GM18511 (cell line): ENCODE results near the gene CPNE4.

Experiments
- ATAC-seq: cut with Tn5 transposase; IDR thresholded peaks from one replicate; pipeline ENCODE4 v1.9.1; 2021; ENCODE audit warnings: mild to moderate bottlenecking, moderate library complexity; ENCODE audit not compliant: unreplicated experiment

Gene CPNE4

GRCh38 chr3:131744765-131745164, 290.0 kb downstream of the CPNE4 start:
- no peak for ATAC-seq

DNA sequence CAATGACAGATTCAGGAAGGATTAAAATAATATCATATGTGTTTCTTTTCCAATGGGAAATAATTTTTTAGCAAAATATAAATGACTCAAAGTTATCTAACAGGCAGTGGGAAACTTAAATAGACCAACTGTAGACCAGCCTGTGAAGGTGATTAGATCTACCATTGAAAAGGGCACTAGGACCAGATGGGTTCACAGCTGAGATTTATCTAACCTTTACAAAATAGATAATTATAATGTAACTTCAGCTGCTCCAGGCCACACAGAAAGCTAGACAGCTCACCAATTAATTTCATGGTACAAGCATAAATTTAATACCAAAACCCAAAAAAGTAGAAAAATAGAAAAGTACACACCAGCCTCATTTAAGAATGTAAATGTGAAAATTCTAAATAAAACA, 291.7 kb downstream of the CPNE4 start:
- ATAC-seq, result no peak

DNA sequence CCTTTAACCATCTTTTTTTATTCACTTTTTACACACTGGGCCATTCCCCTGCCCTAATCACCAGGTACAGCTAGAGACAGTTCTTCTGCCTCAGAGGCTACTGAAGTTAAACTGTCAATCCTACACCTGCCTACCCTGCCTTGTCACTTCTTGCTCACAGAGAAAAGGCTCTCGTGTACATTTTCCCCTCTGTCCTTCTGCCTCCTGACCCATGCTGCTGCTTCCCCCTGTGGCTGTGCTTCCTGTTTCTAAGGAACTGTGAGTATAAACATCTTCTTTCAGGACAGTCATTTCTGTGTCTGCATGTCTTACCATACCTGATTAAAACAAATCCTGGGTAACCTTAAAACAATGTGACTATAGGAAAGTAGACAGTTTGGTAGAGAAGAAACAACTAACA, 295.6 kb downstream of the CPNE4 start:
- ATAC-seq, result no peak

GRCh38 chr3:131738095-131738494, 296.7 kb downstream of the CPNE4 start:
- no peak for ATAC-seq

- no peak for ATAC-seq
Observed at GRCh38 chr3:131735544-131735943, 299.3 kb downstream of the CPNE4 start.

- ATAC-seq, result no peak
Observed at GRCh38 chr3:131735116-131735515, 299.7 kb downstream of the CPNE4 start.

- no peak for ATAC-seq
Observed at GRCh38 chr3:131733086-131733841, 301.6 kb downstream of the CPNE4 start.

GRCh38 chr3:131731709-131732108, 303.1 kb downstream of the CPNE4 start:
- ATAC-seq, result peak; percentile 38

GRCh38 chr3:131730581-131730980, 304.2 kb downstream of the CPNE4 start:
- ATAC-seq, result no peak

DNA sequence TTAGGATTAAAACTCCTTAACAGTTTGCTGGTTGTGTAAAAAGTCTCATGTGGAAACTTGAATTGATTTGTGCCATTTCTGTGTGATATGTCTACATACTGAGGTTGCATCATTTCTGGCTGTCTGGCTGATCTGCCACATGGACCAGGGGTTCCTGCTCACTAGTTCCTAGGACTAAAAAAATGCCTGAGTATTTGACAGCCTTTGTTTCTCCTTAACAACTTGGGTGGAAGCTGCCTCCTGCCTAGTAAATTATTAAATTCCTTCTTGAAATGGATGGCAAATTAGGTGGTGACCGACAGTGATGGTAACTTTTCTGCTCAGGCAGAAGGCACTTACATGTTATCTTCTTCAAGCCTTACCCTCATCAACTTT, 305.2 kb downstream of the CPNE4 start:
- ATAC-seq, result no peak

DNA sequence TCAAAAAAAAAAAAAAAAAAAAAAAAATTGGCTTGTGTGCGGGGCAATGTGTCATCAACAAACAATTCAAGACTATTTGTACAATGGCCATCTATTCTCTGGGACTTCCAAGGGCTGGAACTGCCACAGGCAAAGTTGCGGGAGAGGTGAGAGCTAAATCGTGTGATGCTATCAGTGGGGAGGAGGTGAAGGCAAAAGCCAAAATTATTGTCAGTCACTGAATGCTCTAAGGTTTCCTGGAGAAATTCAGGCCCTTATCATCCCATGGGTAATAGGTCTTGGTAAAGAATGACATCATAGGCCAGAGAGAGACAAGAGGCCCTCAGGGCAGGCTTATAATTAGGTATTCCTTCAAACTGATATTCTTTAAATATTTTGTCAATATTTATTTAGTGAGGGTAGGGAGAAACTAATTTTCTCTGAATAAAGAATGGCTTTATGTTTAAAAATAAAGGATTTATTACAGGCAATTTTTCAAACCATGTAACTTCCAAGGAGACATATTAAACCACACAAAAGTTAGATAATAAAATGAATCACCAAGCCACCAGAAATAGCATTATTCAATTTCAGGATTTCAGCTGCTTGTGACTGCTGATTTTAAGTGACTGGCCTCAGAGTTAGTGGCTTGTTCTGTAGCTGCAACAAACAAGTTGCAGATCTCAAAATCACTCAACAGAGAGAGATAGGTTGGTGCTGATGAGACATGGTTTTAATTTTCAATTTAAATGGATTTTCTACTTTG, 305.7 kb downstream of the CPNE4 start:
- no peak for ATAC-seq

- ATAC-seq, result no peak
Observed at GRCh38 chr3:131725414-131725813, 309.4 kb downstream of the CPNE4 start.

GRCh38 chr3:131723343-131723742, 311.5 kb downstream of the CPNE4 start:
- ATAC-seq, result no peak

DNA sequence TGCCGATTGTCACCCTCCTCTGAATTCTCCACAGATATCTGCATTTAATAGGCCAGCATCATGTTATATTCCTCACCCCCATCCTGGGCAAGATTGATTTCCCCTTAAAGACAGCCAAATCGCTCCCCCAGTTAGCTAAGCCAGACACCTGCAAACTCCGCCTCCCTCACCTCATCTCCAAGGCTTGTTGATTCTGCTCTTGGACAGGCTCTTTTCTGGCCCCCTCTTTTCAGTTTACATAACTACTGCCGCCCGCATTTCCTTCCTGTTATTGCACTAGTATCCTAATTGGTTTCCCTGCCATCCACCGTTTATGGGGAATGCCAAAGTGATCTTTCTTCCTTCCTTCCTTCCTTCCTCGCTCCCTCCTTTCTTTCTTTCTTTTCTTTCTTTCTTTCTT, 317.3 kb downstream of the CPNE4 start:
- no peak for ATAC-seq

DNA sequence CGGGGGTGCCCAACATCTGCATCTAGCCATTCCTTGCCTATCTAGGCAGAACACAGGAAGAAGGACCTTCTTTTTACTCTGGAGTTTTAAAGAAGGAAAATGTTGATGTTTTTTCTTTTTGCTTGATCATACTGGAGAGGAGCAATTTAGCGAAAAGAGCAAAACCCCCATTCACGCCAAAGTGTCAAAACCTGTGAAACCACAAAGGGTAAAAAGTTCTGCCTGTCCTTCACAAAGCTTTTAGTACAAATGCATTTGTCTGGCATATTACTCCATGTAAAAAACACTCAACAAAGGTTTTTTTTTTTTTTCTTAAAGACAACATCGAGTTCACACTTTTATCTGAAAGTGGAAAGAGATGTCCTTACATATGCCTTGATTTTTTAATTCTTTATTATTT, 317.9 kb downstream of the CPNE4 start:
- no peak for ATAC-seq

- no peak for ATAC-seq
Observed at GRCh38 chr3:131716007-131716406, 318.8 kb downstream of the CPNE4 start.

DNA sequence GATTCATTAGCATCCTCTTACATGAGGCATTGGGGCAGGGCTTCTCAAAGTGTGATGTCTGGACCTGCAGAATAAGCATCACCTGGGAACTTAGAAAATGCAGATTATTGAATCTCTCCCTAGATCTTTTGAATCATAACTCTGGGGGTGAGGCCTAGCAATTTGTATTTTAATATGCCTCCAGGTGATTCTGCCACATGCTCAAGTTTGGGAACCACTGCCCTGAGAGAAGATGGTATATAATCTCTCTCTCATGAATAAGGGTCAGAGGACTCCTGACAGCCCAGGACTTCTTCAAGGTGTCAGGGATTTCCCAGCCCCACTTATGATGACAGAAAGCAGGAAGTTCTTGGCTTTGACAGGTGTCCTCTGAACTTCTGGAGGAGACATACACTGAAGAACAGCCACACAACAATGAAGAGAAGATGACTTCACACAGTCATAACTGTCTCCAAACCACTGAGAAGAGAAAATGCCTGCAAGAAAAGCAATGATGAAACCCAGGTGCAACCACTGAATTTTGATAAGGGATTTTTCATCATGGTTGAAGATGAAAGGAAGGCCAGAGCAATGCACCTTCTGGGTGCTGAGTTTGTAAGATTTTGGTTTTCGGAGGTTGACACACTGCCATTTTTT, 320.1 kb downstream of the CPNE4 start:
- ATAC-seq, result peak; percentile 79

DNA sequence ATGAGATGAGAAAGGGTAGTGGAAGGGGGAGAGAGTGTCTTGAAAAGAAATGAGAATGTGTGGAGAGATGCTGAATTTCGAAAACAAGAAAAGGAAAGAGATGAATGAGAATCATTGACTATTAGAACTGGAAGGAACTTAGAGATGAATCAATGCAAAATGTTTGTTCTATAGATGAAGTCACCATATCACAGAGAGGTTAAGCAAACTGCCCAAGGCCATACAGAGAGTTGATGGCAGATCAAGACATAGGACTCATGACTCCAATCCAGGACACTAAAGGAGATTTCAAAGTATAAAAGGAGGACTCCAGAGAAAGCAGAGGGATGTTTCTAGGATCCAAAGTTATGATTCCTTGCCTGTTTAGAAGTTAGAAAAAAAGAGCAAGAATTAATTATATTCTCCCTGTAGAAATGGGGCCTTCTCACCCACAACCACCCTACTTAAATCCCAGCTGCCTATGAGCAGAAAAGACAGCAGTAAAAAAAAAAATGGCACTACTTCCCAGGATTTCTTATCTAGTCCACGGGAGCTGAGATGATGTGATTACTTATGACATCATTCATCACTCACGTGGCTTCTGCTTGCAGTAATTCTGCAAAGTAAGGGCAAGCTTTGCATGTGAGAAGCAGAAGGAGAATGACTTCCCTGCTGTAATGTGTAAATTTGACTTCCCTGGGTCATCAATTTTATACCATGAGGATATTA, 321.2 kb downstream of the CPNE4 start:
- no peak for ATAC-seq

DNA sequence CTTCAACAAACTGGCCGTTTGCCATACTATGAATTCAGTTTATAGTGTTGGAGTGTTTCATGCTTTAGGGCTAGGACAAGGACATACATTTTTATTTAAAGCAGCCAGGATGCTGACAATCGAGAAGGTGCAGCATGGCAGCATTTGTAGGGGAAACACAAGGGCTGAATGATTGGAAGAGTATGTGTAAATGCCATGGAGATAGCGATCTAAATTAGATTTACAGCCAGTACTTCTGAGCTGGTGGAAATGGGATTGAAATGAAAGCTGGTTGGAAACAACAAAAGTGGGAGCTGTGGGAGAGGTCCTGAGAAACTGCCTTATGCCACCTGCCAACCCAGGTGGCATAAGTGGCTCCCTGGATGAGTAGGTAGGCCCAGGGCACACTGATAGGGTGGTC, 322.2 kb downstream of the CPNE4 start:
- no peak for ATAC-seq

DNA sequence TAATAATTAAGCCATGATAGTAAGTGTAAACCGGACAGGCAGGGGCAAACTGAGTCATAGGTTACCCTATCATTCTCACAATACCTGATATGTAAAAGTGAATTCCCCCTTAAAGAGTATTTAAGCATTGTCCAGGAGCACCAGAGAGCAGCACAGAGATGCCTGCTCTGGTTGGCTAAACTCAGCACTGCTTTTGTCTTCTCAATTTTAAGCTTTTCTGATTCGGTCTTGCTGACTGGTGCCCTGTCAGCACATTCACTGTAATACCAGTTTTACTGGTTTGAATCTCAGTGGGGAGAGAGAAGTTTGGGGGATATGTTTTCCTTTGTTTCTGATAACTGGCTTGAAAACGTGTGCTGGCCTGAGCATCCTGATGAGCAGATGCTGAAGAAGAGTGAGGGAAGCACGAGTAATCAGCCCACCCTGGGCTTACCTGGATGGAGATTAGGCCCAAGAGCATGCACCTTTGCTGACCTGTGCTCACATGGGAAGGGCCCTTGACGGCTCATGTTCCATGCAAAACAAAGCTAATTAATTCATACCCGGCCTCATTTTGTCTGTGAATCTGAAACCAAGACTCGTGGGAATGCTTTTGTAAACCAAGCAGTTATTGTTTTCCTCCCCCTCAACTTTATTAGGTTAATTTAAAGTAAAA, 323.6 kb downstream of the CPNE4 start:
- no peak for ATAC-seq

DNA sequence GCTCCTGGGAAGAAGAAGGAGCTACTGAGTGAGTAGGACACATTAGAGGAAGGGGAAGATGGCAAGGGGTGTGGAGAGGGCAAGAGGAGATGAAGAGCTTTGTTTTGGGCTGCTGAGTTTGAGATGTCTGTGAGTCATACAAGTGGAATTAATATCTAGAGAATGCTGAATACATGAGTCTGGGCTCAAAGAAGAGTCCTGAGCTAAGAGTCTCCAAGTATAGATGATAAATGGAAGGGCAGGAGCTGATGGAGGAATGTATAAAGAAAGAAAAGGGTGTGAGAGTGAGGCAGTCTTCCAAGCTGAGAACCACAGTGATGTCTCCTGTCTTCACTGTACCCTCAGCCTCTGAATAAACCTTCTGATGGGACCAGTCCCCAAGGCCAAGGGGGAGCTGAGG, 326.6 kb downstream of the CPNE4 start:
- no peak for ATAC-seq
